ENCODE results near the gene PFN3. TPM values are rescaled to one million over a fixed set of nuclear protein-coding genes. Genes with fewer than 3 reads are reported as not detected.

The PFN3 gene
- total and polyA plus RNA-seq, 2 of the 13 experiments (the other 11 are each of a cell fraction or from before 2014, with no cell fraction given) = not detected

- TF ChIP-seq TRAFD1 (CRISPR knock-in tag; IDR thresholded peaks at IDR 0.05; ENCODE audit: borderline replicate concordance) (no peak), ZNF205 (CRISPR knock-in tag; IDR thresholded peaks at IDR 0.05) (no peak), ZNF143 (CRISPR knock-in tag; IDR thresholded peaks at IDR 0.05) (no peak), THAP7 (CRISPR knock-in tag; IDR thresholded peaks at IDR 0.05) (no peak), EZH2 (conservative IDR thresholded peaks at IDR 0.05; ENCODE audit: low read depth, low read length) (no peak), PAWR (CRISPR knock-in tag; IDR thresholded peaks at IDR 0.05; ENCODE audit: borderline replicate concordance) (no peak), TOE1 (CRISPR knock-in tag; IDR thresholded peaks at IDR 0.05) (no peak), SOX5 (CRISPR knock-in tag; IDR thresholded peaks at IDR 0.05; ENCODE audit: borderline replicate concordance) (no peak), ZNF879 (CRISPR knock-in tag; IDR thresholded peaks at IDR 0.05) (no peak), ZMYM3 (CRISPR knock-in tag; IDR thresholded peaks at IDR 0.05) (no peak), ZNF354B (CRISPR knock-in tag; IDR thresholded peaks at IDR 0.05) (no peak), SP2 (CRISPR knock-in tag; IDR thresholded peaks at IDR 0.05) (no peak), ZNF34 (CRISPR knock-in tag; IDR thresholded peaks at IDR 0.05; ENCODE audit: borderline replicate concordance) (no peak)
Measured at GRCh38 chr5:177397875-177398390, 2.5 kb downstream of the PFN3 start (continued).

All from HepG2 (cell line).